NCI-H526 treated with DMSO at 0.1 percent for 48 hours (cell line): Measurements from ENCODE around the gene DDR2.
"Not testable (repeated sequence)": the region's sequence is repeated elsewhere in the genome, so short reads cannot be mapped to it uniquely, and the experiment has no call there.

Source experiments
- DNase-seq: peaks from one replicate; lab custom pipeline; 2025; lab: John Stamatoyannopoulos, UW

Gene DDR2

DNA sequence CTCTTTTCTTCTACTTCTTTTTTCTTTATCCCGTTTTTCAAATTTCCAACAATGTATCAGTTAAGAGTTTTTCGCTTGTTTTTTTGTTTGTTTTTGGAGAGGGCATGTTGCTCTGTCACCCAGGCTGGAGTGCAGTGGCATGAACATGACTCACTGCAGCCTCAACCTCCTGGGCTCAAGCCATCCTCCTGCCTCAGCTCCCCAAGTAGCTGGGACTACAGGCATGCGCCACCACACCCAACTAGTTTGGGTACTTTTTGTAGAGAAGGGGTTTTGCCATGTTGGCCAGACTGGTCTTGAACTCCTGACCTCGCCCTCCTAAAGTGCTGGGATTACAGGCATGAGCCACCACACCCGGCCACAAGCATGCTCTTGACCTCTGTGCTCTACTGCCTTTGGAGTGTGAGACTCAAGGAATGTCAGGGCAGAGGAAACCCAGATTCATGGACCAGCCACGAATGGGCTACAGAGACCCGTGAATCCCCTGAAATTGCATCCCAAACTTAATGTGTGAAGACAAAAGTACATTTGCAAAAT, 93.1 kb downstream of the DDR2 start:
- no peak for DNase-seq

DNA sequence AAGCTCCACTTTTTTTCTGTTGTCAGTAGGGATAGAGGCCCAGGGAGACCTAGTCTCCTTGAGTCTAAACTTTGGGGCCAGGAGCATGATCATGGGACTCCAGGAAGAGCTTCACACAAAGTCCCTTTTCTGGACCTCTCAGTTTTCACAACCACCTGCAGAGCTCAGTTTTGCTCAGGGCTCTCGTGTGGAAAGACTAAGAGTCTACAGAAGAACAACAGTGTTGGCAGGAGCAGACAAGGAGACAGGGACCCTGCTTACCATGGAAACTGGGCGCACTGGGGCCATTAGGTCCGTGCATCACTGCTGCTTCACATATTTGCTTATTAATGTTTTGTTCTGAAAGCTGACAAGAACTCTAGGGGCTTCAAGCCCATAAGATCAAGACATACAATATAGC, 94.3 kb downstream of the DDR2 start:
- DNase-seq, result no peak

DNA sequence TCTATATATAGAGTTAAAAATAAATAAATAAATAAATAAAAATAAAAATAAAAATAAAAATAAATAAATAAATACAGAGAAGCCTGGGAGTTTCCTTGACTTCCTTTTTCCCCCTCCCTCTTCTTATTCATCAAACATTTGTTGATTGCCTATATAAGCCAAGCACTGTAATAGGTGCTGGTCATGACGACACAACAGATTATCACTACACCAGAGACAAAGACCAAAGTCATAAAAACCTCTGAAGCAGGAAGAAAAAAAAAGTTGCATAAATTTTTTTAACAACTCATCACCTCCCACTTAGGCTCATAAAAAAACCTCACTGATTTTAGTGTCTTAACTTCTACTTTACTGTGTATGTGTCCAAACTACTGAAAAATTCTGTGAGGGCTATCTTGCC, 95.2 kb downstream of the DDR2 start:
- DNase-seq, result not testable (repeated sequence)

DNA sequence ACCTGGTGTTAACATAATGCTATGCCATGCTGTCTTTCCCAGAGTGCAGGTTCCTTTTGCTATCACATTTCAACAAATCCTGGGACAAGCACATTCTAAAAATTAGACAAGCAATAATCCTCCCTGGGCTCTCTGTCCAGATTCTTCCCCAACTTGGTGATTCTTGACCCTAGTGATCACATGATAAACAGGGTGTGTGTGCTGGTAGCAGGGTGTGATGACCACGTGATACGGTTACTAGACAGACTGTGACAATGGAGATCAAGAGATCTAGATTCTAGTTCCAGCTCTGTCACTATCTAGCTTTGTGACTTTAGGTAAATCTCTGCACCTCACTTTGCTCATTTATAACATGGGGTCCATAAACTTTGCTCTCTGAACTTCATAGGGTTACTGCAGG, 96.3 kb downstream of the DDR2 start:
- DNase-seq, result no peak

DNA sequence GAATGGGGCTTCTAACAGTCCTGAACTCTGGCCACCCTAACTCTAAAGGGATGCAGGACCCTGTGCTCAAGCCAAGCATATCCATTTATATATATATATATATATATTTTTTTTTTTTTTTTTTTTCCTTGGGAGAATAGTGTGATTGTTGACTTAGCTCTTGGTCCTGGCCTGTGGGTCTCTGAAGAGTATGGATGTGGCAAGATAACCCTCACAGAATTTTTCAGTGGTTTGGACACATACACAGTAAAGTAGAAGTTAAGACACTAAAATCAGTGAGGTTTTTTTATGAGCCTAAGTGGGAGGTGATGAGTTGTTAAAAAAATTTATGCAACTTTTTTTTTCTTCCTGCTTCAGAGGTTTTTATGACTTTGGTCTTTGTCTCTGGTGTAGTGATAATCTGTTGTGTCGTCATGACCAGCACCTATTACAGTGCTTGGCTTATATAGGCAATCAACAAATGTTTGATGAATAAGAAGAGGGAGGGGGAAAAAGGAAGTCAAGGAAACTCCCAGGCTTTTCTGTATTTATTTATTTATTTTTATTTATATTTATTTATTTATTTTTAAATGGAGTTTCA, 97.0 kb downstream of the DDR2 start:
- not testable (repeated sequence) for DNase-seq

DNA sequence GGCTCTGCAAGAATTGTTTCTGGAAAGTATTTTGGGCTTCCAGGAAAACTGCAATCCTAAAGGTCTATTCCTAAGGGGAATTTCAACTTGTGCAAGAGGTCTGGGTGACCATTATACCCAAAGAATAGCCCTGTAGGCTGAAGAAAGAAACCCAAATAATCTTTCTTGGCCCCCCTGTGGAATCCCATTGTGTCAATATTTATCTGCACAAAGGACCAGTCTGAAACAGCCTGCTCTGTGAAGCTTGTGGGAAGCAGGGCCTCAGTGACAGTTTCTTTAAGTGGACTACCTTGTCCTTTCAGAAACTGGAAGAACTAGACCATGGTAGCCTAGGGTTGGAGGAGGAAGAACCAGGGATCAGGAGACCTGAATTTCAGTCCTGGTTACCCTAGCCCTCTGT, 99.8 kb downstream of the DDR2 start:
- DNase-seq, result no peak

DNA sequence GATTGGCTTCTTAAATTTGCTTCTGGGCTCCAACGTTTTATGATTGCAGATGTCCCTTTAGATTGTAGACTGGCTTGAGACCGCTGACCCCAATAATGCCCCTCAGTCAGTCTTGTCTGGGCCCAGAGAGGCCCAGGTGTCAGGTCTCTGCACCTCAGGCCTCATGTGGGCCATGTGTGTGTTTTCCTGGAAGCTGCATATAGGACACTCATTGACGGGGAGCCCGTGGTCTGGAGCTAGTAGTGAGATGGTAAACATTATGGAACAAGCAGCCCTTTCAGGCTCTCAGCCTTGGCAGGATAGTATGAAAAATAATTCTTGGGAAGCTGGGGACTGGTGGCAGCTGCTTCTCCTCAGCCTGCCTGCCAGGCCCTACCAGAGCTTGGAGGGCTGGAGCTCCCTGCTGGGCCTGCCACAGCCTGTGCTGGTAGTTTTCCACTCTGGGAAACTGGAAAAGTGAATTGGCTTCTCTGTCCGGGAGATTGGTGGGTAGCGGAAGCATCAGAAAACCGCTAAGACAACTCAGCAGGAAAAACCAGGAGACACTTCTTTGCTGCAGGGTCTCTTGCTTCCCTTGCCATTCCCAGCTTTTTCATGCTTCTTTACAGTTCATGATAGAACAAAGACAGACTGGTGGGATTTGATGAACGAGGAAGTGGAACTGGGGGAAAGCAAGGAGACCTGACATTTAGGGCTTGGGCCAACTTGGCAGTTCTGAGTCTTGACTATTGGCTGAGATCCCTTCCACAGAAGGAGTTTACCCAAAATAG, 100.5 kb downstream of the DDR2 start:
- DNase-seq, result no peak

DNA sequence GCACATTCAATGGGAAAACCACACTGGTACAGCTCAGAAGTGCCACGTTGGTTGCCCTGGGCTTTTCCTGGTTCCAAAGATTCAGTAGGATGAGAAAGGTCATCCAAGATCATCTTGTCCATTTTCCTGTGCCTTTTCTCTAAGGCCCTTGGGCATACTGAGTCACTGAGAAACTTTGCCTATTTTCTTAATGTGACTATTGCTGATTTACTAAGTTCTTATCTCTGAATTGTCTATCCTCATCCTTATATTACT, 101.0 kb downstream of the DDR2 start:
- no peak for DNase-seq

DNA sequence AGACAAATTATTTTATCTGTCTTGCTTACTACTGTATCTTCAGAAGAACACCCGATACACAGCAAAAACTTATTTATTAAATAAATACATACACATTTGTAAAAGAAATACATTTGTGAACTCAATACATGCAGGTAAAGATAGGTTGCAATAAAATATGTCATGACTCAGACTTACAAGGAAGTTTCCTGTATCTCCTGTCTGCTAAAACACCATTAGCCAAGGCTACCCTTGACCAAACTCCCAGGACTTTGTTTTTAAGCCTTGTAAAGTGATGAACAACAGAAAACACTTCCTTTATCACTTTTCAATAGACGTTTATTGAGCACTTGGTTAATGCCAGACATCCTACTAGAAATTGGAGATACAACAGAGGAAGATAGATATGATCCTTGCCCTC, 101.8 kb downstream of the DDR2 start:
- no peak for DNase-seq

DNA sequence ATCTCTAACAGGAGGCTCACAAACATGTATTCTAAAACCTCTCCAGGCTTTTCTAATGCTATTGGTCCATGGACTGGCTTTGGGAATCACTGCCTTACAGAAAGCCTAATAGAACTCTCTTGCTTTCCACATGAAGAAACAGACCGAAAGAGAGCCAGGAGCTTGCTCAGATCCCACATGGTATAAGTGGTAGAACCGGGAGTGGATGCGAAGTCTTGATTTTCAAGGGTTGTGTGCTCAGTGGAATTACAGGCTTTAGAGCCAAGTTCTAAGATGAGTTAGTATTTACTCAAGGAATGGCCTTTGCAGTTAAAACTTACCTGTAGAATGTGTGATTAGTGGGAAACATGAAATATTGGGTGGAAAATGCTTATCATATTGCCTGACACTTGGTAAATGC, 103.9 kb downstream of the DDR2 start:
- DNase-seq, result no peak

DNA sequence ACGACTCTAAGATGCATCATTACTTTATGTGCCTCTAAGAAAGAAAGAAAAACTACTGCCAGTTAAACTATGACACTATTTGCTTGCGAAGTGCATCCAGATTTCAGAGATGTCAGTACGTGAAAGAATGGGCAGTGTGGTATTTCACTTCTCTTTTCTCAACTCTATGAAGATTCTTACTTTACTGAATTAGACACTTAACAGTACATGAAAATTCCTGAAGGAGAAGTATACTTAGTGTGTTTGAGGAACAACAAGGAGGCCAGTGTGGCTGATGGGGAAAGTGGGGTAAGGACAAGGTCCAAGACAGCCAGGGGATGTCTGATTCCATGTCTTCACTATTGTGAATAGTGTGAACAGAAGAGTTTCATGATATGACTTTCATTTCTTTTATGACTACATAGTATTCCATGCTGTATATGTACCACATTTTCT, 104.4 kb downstream of the DDR2 start:
- no peak for DNase-seq

DNA sequence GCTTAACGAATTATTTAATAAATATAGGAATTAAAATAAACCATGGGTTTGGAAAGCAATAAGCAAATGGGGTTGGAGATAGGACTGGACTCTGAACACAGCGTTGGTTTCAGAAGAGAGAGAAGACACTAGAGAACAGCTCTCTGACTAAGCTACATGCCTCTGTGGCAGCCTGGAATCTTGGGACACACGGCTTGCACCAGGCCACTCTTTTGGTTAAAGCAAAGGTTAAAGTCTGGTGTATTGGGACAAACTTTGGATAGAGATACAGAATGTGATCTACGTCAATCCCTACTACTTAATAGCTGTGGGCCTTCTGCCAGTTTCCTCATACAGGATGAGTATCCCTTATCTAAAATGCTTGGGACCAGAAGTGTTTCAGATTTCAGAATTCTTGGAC, 108.5 kb downstream of the DDR2 start:
- DNase-seq, result no peak

DNA sequence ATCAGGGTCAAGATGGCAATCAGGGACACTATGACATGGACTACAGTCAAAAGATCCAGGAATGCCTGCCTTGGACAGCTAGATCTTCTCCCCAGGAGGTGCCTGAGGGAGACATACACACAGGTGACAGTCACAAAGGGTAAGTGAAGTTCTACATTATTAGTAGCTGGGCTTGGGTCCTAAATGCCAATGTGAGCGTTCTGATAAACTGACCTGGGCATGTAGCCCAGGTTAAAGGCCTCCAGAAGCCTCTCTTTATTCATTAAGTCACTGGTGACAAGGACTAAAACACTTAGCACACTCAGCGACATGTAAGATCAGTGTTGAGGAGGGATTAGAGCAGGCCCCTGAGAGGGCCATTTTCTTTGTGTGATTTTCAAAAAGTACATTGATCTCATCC, 109.3 kb downstream of the DDR2 start:
- no peak for DNase-seq

DNA sequence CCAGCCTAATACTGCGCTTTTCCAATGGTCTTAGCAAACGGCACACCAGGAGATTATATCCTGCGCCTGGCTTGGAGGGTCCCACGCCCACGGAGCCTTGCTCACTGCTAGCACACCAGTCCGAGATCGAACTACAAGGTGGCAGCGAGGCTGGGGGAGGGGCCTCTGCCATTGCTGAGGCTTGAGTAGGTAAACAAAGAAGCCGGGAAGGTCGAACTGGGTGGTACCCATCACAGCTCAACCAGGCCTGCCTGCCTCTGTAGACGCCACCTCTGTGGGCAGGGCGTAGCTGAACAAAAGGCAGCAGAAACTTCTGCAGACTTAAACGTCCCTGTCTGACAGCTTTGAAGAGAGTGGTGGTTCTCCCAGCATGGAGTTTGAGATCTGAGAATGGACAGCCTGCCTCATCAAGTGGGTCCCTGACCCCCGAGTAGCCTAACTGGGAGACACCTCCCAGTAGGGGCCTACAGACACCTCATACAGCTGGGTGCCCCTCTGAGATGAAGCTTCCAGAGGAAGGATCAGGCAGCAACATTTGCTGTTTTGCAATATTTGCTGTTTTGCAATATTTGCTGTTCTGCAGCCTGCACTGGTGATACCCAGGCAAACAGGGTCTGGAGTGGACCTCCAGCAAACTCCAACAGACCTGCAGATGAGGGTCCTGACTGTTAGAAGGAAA, 114.1 kb downstream of the DDR2 start:
- not testable (repeated sequence) for DNase-seq

DNA sequence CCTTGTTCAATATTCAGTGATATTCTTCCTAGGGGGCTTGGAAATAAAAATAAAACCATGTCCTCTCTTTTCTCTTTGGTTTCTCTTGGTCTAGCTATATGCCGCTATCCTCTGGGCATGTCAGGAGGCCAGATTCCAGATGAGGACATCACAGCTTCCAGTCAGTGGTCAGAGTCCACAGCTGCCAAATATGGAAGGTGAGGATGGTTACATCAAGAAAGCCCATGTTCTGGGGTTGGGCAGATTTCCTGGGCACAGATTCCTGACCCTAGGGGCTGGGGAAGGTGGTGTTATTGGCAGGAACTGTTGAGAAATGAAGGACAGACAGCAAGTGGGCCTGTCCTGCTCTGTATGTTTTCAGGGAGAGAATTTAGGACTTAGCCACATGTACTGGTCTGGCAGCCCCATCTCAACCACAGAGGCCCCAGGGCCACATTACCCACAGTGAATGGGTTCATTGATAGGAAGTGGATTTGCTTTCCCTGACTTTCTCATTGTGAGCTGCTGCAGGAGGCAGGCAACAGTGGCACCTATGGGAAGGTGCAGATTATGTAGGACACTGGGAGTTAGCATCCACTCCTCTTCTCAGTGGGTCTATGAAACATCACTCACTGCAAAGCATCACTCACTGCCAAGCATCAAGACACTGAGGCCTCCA, 120.9 kb downstream of the DDR2 start:
- DNase-seq, result no peak

DNA sequence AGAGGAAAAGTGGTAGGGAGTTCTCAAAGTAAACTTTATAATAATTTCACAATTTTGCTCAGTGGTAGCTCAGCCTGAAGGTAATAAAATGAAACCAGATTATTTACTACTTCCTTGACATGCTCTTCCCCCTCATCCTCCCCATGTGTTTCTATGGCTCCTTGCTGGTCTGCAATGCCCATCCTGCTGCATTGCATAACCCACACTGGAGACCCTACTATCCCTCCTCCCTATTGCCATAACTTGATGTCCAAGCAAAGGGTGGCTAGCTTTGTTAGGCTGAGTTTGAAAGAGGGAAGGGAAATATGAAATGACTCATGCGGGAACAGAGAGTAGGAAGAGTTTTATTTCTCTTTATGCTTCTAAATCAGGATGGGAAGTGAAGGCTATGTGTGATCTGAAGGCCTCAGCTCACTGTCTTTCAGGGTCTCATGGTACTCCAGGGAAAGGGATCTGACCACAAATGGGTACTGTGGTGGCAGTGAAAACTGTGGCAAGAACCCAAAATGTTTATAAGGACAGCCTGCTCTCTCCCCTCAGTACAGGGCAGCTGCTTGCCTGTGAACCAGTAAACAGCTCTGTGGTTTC, 121.8 kb downstream of the DDR2 start:
- DNase-seq, result no peak

DNA sequence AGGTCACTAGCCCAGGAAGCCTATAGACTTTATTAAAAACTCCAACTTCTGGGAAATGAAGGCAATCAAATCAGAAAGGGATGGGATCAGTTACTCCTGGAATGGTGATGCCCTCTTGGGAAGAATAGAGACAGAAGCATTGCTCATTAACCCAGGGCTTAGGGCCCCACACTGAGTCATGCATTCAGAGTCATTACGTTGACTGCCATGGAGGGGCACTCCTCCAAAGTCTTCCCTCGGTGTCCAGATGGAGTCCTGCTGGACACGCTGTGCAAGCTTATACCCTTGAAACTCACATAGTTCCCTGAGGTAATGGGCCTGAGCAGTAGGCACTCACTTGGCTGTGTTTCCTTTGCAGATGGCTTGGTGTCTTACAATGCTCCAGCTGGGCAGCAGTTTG, 123.0 kb downstream of the DDR2 start:
- no peak for DNase-seq

DNA sequence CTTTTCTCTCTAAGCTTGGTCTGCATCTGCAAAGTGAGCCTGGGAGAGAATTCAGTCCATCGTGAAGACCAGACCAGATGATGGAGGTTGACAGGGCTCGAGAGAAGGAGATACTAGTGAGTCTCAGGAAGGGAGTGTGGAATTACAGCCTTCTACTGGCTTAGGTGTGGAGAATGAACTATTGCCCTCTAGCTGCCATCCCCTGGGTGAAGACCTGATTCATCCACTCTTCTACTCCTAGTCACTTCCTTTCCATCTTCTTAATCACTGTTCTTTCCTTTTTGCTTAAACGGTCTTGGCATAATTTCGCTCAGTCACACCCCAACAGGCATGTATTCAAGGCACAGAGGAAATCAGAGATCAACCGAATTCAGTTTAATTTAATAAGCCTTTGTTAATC, 124.3 kb downstream of the DDR2 start:
- no peak for DNase-seq

DNA sequence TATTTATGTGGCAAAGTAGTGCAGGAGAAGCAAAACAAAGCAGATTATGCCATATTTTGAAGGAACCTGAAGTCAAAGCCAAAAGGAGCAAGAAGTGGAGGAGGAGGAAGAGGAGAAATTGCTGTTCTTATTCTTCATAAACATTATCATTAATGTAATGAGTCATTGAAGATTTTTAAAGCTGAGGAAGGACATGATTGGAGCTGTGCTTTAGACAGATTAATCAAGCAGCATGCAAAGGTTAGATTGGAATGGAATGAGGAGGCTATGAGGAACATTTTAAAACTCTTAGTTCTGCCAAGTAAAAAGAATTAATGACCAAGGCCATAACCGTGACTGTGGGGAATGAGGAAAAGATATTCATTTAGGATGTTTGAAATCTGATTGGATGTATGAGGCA, 125.2 kb downstream of the DDR2 start:
- no peak for DNase-seq

DNA sequence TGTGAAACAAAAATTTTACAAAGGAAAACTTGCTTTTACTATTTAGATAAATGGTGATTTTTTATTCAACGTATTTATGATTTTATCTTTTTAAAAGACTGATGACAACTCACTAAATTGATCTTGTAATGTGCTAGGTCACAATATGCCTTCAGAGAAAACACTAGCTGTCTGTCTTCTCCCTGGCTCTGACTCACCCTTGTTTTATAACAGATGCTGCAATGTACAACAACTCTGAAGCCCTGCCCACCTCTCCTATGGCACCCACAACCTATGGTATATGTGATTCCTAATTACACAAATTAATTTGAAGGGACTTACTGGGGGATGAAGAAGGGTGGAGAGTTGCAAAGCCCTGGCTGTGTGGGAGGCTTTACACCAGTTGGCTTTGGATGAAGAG, 133.5 kb downstream of the DDR2 start:
- DNase-seq, result no peak

DNA sequence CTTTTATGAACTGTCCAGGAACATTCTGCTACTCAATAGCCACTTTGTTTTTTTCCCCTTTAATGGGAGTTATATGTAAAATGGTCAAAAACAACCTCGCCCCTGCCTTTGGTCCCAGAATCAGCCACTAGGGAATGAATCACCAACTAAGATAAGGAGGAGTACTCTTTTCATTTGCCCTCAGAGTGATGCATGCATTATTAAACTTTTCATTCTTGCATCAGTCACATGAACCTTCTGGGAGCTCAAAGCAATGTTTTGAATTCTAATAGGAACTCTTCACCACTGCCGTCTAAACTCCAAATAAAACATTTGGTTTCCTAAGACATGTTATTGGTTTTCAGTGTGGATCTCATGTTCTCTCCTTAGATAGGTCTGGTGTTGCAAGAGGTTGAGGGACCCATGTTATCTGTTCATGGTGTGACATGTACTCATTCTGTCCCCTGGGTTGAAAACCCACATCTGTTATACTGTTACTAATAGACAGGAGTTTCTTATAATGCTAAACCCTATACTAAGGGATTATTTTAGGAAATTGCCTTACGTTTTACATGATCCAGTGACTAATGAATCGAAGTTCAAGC, 140.4 kb downstream of the DDR2 start:
- no peak for DNase-seq

DNA sequence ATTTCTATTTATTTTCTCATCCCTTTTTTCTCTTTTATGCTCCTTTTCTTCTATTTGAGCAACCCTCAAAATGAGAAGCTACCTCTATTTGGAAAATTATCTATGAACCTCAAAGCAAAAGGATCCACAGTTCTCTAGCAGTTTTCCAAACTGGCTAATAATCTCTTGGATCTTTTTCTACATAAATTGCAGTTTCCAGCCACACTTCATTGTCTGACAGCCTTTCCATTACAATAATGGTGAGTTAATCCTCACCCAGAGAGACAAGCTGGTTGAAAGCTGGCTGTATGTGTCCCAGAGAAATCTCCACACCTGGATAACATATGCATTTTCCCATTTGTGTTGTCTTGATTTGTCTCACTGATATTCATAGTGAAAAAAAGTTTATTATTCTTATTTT, 141.7 kb downstream of the DDR2 start:
- no peak for DNase-seq
